Endometrium (tissue), 2 donors: Measurements from ENCODE around the gene BCDIN3D.

Source experiments
- FAIRE-seq: peaks from 2 replicates; lab custom pipeline; 2012; peaks lifted over from hg19 to GRCh38; lab: Jason Lieb, UNC
- donor health status: control.
- donor health status: control.

BCDIN3D gene

DNA sequence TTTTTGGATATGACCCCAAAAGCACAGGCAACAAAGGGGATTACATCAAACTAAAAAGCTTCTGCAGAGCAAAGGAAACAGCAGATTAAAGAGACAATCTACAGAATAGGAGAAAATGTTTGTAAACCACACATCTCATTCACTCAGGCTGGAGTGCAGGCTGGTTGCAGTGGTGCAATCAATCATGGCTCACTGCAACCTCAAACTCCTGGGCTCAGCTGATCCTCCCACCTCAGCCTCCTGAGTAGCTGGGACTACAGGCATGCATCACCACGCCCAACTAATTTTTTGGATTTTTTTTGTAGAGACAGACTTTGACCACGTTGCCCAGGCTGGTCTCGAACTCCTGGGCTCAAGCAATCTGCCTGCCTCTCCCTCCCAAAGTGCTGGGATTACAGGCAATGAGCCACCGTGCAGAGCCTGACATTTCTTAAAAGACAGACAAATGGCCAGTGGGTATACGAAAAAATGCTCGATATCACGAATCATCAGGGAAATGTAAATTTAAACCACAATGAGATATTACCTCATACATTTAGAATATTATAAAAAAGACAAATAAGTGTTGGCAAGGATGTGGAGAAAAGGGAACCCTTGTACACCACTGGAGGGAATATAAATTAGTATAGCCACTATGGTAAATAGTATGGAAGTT, 24.5 kb downstream of the BCDIN3D start:
- no peak for FAIRE-seq

DNA sequence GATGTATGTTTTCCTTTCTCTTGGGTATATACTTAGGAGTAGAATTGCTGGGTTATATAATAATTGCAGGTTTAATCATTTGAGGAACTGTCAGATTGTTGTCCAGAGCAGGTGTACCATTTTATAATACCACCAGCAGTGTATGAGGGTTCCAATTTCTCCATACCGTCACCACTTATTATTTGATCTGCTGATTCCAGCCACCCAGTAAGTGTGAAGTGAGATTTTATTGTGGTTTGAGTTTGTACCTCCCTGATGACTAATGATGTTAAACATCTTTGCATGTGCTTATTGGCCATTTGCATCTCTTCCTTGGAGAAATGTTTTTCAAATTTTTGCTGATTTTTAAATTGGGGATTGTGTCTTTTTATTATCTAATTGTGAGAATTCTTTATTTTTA, 29.8 kb downstream of the BCDIN3D start:
- FAIRE-seq, result no peak

DNA sequence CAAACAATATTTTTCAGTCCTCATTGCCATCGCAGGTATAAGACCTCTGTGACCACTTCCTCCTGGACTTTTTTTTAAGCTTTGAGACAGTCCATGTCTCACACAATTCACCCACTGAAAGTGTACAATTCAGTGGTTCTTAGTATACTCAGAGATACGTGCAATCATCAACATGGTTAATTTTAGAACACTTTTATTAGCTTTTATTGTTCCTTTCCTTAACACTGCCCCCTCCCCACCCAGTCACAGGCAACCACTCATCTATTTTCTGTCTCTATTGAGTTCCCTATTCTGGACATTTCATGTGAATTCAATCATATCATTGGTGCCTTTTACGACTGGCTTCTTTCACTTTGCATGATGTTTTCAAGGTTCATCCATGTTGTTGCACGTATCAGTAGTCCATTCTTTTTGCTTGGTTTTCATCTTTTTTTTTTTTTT, 30.9 kb downstream of the BCDIN3D start:
- FAIRE-seq, result no peak

DNA sequence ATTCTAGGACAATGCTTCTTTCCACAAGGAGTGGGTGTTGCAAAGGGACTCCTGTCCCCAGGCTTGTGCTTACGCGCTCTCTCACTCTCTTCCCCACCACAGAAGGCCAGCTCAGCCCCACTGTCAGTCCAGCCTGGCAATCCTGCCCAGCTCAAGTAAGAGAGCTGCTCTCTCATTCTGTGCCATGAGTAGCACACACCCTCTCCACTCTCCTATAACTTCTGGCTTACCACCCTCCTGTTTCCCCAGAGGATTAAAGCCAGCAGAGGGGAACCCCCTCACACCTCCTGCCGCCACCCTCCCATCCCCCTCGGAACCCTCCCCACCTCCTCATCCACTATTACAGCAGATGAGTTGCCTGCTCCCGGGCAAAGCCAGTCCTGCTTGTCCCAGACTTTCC, 31.8 kb downstream of the BCDIN3D start:
- FAIRE-seq, result no peak

DNA sequence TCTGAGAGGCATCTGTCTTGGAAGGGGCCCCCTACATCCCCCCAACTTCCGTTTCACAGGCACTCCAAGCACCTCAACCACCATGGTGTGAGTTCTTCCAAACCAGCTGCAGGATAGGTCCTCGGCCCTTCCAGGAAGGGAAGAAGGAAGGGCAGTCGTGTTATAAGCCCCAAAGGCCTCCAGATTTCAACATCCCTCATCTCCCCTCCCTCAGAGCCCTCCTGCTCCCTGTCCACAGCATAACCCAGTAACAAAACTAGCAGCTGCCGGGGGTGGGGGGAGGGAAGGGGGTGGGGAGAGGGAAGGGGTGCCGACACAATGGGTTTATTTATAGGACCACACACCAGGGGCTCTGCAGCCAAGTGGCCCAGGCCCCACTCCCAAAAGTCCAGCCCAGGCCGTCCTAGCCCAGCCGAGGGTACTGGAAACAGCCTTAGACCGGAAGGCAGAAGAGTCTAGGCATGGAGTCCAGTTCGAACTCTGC, 33.0 kb downstream of the BCDIN3D start:
- no peak for FAIRE-seq

DNA sequence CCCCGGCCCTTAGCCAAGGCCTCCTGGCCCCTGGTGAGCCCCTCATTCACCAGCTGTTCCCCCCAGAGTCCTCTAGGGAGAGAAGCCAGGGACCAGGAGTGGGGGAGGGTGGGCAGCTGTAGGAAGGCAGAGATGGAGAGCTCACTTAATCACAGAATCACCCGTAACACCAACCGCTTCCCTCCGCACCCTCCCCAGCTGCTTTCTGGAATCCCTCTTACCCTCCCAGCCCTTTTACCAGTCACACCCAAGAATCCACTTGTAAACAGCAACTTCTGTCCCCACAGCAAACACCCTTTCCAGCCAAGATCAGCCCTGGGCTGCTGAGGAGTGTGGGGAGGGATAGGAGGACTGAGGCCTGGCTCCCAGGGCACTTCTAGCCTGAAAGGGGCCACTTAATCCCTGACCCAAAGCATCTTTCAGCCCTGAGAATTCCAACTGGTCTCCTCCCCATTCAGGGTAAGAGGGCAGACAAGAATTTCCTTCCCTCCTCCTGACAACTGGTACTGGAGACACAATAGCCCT, 33.5 kb downstream of the BCDIN3D start:
- FAIRE-seq, result no peak

DNA sequence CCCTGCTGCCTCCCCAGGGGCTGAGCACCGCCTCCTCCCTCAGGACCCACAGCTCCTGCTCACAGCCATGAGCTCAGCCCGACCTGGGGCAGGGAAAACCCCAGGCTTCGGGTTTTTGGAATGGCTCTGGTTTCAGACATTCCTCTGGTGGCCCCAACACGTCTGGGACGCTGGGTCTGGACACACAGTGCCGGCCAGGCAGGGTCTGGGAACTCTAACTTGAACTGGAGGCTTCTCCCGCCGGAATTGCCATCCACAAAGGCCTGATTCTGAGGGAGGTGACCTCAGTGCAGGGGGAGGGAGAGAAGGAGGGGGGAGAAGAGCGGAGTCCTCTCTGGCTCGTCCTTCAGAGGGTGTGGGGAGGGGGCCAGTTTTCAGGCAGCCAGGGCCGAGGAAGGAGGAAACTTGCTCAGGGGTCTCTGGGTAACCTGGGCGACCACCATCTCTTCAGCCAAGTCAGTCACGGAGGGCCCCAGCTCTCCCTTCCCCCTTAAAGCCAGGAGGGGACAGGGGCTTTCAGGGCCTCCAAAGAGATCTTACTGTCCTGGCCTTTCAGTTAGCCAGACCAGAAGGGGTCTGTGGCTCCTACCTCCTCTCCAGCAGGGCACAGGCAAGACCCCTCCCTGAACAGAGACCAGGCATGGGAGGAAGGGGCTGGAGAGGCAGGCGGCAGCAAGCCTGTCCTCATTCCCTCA, 34.1 kb downstream of the BCDIN3D start:
- no peak for FAIRE-seq

DNA sequence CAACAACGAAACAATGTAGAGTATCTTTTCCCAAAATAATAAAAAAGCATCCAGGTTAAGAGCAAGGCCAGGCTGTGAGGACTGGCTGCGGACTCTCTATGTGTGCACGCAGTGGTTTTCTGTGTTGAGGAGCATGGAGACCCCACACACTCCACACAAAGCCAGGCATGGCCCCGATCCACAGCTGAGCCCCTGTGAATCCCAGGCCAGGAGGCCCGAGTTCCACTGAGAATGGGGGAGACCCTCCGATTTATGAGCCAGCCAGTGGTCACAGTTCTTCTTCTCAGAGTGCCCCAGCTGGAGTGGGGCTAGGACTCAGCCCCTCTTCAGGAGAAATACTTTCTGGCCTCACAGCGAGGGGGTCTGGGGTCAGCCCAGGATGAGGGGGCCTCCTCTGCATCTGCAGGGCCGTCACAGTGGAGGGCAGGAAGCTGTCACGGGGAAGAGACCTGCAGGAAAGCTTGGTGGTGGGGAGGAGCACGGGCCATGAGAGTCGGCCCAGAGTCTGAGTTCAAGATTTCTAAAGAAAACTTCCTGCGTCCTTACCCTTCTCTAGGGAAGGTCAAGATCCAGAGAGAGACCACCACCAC, 34.8 kb downstream of the BCDIN3D start:
- no peak for FAIRE-seq

DNA sequence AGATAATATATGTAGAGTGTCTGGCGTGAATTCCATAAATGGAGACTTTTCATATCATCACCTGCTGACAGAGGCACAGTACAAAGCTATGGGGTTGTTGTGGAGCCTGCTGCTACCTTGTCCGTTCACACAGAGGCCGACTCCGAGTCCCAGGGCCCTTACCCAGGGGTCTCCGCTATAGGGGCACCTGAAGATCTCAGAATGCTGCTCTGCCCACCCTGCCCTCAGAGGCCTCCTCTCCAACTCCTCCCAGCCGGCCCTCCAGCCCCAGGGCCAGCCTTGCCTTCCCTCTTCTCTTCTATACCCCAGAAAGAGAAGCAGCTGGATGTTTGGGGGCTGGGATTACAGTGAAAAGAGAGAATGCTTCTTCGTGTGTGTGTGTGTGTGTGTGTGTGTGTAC, 36.0 kb downstream of the BCDIN3D start:
- no peak for FAIRE-seq

DNA sequence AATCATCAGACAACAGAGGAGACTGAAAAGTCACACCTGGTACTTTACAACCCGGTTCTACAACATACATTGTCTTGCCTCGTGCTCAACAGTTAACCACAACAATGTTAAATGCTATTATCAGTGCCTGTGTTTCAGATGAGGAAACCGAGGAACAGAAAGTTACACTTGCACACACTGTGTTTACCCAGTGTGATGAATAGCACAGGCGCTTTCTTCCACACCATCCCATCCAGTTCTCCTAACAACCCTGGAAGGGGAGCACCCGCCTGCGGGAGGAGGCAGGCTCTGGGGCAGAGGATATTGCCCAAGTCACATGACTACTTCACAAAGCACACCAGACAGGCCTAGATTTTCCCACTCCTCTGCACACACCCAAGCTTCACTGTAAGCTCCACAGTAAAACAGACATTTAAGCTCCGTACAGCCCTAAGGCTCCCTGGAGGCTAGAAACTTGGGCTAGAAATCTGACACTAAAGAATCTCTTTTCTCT, 36.5 kb downstream of the BCDIN3D start:
- no peak for FAIRE-seq

DNA sequence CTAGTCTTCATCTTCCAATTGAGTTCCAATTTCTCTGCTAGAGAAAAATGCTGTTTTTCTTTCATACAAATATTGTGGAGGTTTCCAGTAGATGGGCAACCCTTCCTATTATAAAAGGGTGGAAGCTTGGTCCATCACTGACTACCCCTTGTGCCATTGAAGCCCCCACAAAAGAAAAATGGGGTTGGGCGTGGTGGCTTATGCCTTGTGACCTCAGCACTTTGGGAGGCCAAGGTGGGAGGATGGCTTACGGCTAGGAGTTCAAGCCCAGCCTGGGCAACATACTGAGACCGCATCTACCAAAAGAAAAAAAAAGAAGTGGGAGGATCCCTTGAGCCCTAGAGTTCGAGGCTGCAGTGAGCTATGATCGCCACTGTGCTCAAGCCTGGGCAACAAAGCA, 37.5 kb downstream of the BCDIN3D start:
- FAIRE-seq, result no peak

DNA sequence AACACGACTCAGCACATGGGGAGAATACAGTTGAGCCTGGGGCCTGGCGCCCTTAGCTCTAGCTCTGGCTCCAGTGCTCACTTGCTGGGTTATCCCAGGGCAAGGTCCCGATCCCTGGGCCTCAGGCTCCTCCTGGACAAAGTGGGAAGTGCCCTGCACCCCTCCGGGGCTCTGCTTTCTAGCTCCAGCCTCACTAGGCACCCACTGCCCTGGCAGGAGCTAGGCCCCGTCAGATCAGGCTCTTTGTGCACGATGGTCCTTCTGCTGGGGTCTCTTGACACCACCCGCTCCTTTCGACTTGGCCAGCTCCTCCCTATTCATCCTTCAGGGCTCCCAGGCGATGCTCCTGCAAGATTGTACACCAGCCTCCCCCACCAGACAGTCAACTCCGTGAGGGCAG, 38.1 kb downstream of the BCDIN3D start:
- FAIRE-seq, result no peak

DNA sequence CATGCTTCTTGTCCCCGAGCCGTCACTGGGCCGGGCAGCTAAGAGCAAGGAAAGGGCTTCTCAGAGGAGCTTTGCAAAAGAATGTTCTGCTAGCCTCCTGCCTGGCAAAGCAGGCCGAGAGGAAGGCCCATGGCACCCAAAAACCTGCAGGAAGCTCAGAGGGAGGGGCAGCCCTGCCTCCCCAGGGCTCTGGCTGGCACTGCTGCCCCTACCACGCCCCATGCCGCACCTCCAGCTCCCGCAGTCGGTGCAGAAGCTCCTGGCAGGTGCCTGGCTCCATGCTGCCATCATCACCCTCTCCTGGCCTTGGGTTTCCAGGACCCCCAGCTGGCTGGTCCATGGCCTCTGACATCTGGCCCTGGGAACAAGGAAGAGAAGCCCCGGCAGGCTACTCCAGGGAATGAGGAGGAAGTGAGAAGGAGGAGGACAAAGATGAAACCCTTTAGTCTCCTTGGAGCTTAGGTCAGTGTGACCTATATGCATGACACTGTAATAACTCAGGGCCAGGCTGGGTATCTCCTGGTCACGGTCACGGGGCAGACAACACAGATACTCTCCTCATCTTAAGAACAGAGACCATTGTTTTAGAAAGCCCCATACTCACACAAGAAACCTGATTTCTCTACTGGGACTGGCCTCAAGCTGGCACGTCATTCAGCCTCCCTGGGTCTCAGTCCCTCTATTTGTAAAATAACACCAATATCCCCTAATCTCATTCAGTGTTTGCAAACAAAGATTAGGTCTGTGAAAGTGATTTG, 39.0 kb downstream of the BCDIN3D start:
- FAIRE-seq, result no peak

DNA sequence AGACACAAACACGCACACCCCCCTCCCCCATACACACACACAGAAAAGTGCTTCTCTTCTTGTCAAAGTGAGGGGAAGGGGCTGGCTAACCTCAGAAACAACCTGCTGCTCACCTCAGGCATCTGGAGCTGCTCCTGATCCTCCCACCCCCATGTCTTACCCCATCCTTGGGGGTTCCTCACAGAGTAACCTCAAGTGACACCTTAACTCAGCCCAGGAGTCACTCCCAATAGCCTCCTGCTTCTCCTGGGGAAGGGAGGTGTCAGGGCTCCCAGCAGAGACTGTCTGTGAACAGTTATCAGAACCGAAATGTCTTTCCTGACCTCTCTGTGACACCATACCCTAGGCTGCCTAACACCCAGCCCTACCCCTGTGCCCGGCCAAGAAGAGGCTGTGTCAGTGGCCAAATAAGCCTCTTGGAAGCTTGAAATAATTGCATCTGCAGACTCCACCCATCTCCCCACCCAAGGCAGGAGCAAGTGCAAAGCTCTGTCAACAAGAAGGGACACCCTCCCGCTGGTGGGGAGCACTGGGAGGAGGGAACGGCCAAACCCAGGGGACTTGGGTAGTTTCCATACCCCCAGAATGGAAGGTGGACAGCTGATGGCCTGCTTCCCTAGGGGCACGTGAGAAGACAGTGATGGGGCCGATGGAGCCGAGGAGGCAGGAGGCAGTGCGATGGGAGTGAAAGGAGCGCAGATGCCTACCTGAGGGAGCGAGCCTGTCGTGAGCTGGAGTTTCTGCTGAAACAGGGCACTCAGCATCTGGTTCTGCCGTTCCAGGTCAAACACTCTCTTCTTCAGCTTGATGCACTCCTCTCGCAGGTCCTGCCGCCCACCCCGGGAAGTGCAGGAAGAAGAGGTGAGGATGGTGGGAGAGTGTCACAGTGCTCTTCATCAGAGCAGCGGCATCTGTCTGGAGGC, 41.5 kb downstream of the BCDIN3D start:
- no peak for FAIRE-seq

DNA sequence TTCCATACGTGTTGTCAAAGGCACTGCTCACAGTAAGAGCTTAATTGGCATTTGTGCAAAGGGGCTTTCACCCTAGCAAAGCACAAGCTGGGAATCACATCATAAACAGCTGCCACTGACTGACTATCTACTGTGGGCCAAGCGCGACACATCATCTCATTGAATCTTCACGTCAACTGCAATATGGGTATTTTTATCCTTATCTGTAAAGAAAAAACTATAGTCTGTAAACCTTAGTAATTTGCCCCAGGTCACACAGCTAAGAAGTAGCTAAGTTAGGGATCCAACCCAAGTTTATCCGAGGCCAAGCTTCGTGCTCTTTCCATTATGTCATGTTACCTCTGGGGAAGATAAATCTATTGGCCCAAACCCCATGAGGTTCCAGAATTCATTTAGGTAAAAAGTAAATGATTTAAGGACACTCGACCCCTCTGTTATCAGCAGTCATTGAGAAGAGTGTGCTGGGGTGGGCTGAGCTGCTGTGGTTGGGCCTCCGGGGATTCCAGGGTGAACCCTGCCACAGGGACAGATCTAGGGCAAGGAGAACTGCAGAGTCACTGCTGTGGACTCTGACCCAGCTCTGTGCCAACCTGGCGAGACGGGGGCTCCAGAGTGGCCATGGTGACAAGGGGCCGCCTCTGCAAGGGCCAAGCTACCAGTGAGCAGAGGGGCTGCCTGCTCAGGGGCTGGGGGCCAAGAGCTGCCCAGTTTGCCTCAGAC, 42.3 kb downstream of the BCDIN3D start:
- FAIRE-seq, result no peak

DNA sequence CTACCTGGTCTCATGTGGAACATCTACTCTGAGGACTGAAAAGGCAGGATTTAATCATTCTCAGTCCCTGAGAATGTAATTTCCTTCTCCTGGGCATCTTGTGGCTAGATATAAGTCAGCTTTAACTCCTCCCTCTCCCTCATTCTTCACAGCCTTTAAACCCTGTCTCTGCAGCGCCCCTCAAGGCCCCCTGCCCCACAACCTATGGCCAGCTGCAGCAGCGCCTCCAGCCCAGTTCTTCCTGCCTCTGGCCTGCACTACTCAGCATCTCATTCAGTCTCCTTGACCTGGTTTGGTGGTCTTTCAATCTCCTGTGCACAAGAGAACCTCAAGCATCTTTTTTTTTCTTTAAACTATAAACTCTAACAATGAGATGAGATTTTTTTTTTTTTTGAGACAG, 44.0 kb downstream of the BCDIN3D start:
- FAIRE-seq, result no peak

DNA sequence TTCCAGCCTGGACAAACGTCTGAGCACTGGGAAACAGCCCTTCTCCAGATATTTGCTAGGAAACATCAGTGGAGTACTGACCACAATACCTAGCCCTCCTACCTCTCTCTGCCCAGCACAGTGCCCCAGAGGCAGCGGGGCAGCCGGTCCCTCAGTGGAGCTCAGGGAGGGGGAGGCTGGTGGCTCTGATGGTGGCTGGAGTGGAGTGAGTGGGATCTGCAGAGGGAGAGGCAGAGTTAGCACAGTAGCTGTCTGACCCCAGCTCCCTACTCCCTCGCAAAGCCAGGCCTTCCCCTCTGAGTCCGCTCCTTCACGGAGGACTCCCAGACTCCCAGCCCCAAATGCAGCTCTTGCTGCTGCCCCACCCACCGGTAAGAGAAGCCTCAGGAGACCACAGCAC, 44.7 kb downstream of the BCDIN3D start:
- FAIRE-seq, result no peak

DNA sequence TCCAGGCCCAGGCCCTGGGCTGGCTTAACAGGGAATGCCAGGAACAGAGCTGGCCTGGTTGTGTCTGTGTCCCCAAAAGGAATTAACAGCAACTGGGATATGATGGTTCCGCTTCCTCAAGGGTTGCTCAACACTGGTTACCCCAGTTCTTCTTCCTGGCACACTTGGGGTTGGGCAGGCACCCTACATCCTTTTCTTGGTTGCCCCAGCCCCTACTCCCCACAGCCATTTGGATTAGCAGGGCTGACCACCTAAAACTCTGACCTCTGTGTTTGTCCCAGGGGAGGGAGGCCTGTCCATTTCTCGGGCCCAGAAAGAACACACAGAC, 45.5 kb downstream of the BCDIN3D start:
- FAIRE-seq, result no peak

DNA sequence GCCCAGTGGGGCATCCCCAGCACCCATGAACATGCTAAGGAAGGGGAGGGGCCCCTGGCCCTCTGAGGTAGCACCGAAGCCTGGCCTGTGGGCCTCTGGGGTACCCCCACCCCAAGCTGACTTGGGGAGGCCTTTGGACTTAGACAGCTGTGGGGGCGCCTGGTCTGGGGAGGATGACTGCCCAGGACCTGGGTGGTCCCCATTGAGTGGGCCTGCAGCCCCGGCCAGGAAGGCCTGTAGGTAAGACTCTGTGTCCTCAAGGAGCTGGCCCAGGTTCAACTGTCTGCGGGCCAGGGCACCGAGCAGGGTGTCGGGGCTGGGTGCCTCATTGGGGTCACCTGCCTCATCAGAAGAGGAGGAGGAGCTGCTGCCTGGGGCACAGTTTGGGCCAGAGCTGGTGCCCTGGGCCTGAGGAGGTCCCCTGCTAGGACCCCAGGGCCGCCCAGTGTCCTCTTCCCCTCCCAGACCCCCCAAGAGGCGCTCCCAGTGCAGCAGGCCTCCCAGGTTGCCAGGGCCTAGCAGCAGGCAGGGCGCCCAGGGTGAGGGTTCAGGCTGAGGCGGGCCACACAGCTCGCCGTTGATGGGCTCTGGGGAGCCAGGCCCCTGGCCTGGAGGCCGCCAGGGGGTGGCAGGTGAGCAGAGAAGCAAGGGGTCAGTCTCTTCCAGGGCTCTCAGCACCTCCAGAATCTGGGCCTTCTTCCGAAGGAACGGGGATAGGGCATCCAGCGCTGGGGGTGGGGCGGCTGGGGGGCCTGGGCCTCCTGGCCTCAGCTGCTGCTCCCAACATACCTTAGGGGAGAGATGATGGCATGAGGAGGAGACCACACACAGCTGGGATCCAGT, 46.1 kb downstream of the BCDIN3D start:
- FAIRE-seq, result no peak

DNA sequence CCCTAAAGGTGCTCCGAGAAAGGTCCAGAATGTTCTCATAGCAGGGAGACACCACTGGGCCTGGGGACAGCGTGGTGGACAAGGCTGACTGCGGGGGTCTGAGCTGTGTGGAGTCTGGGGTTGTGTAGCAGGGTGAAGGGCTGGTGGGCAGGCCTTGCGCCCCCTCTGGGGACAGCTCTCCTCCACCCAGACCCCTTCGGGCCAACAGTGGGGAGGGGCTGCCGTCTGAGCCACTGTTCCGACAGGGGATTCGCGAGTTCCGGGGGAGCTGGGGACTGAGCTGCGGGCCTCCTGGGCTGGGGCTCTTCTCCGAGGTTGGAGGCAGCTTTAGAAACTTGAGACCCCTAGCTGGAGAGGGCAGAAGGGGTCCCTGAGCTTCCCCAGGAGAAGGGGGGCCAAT, 46.8 kb downstream of the BCDIN3D start:
- no peak for FAIRE-seq
